HCT116 (cell line): Measurements from ENCODE around the gene EFEMP2. TPM values are rescaled to one million over a fixed set of nuclear protein-coding genes. Genes with fewer than 3 reads are reported as not detected.

Source experiments
- ATAC-seq: fragments of 200-7000 bp; cut with Tn5 transposase; 2 replicates; pipeline ENCODE4 v1.9.1; 2020; ENCODE audit warnings: mild to moderate bottlenecking, moderate library complexity
- BruUV-seq: library from RNA; stranded (reverse); fragments of 400-500 nt; replicated peaks from 2 replicates; lab custom pipeline; 2021; lab: Mats Ljungman, UMichigan
- CTCF ChIA-PET: fragments of 300-600 bp; sonication (Branson Sonifier 250); formaldehyde crosslinking; loops from one replicate; lab custom pipeline; 2021; ENCODE audit warnings: antibody characterized with exemption; lab: Charles Lee
- POLR2A ChIA-PET: fragments of 300-600, 350-600 bp; sonication (Branson Sonifier 250); formaldehyde crosslinking; loops from one replicate; lab custom pipeline; 2021; ENCODE audit warnings: antibody characterized with exemption; lab: Charles Lee
- RAD21 ChIA-PET, 2 experiments: fragments of 300-600 bp; sonication (Branson Sonifier 250); formaldehyde crosslinking; loops; one replicate each; lab custom pipeline; 2023; ENCODE audit warnings: low total read pairs in 2 of 2; ENCODE audit not compliant: uncharacterized antibody in 2 of 2, unreplicated experiment in 2 of 2, low non-redundant PET in 1 of 2; lab: Charles Lee
- DNase-seq: peaks from one replicate; pipeline ENCODE4 v3.0.0-alpha.2; 2010; ENCODE audit warnings: low read depth, low spot score
- H2AFZ ChIP-seq: fragments of 200-600 bp; shearing (Covaris generic), sonication (generic); 2 replicates; pipeline ENCODE4 v1.6.1; 2017; ENCODE audit warnings: low read depth, mixed run types, mixed read lengths, antibody characterized with exemption, low read length; ENCODE audit not compliant: poor library complexity, severe bottlenecking
- H3K27ac ChIP-seq: 2 replicates; pipeline ENCODE4 v1.5.1; 2012; ENCODE audit warnings: low read depth, low read length
- H3K27me3 ChIP-seq: fragments of 200-600 bp; sonication (generic); 2 replicates; pipeline ENCODE4 v1.6.1; 2016; ENCODE audit warnings: mixed run types, low read length, mixed read lengths; ENCODE audit not compliant: insufficient read depth
- H3K36me3 ChIP-seq, 2 experiments: fragments of 200-500 bp in 1 of 2; fragments of 200-600 bp in 1 of 2; sonication (Bioruptor generic) in 1 of 2; sonication (generic) in 1 of 2; 2 replicates each; pipeline versions ENCODE4 v1.5.1 to v1.6.1; 2014 to 2016; ENCODE audit warnings: low read length in 2 of 2, inconsistent platforms in 1 of 2, mixed read lengths in 1 of 2, mixed run types in 1 of 2; ENCODE audit not compliant: insufficient read depth in 2 of 2, control insufficient read depth in 1 of 2
- H3K4me1 ChIP-seq, 2 experiments: fragments of 200-600 bp in 1 of 2; sonication (generic) in 1 of 2; 2 replicates each; pipeline versions ENCODE4 v1.5.1 to v1.6.1; 2012 to 2017; ENCODE audit warnings: low read length in 2 of 2, inconsistent platforms in 1 of 2, mild to moderate bottlenecking in 1 of 2, mixed read lengths in 1 of 2, mixed run types in 1 of 2, moderate library complexity in 1 of 2; ENCODE audit not compliant: insufficient read depth in 2 of 2, control insufficient read depth in 1 of 2
- H3K4me2 ChIP-seq: fragments of 200-600 bp; sonication (generic); 2 replicates; pipeline ENCODE4 v1.6.1; 2017; ENCODE audit warnings: mixed run types, low read length, mixed read lengths
- H3K4me3 ChIP-seq, 2 experiments: fragments of 200-600 bp in 1 of 2; sonication (generic) in 1 of 2; replicated peaks in 1 of 2; 2 replicates each; pipeline ENCODE4 v1.5.1; 2011 to 2016; ENCODE audit warnings: low read length in 2 of 2, control low read depth in 1 of 2, low read depth in 1 of 2, mild to moderate bottlenecking in 1 of 2, mixed read lengths in 1 of 2, mixed run types in 1 of 2
- H3K79me2 ChIP-seq: fragments of 200-600 bp; sonication (generic); 2 replicates; pipeline ENCODE4 v1.6.1; 2017; ENCODE audit warnings: mild to moderate bottlenecking, mixed run types, low read length, moderate library complexity, mixed read lengths; ENCODE audit not compliant: insufficient read depth
- H3K9ac ChIP-seq: fragments of 200-600 bp; sonication (generic); 2 replicates; pipeline ENCODE4 v1.6.1; 2016; ENCODE audit warnings: low read length, mixed read lengths
- H3K9me2 ChIP-seq: fragments of 200-600 bp; sonication (generic), shearing (Covaris generic); 2 replicates; pipeline ENCODE4 v1.6.1; 2017; ENCODE audit warnings: mixed run types, mild to moderate bottlenecking, moderate library complexity; ENCODE audit not compliant: insufficient read depth
- H3K9me3 ChIP-seq, 2 experiments: fragments of 200-500 bp in 1 of 2; fragments of 200-600 bp in 1 of 2; sonication (Bioruptor generic) in 1 of 2; sonication (generic) in 1 of 2; 2 replicates each; pipeline ENCODE4 v1.6.1; 2014 to 2017; ENCODE audit warnings: low read length in 2 of 2, mixed read lengths in 2 of 2, inconsistent platforms in 1 of 2, low read depth in 1 of 2, mild to moderate bottlenecking in 1 of 2, mixed run types in 1 of 2, moderate library complexity in 1 of 2; ENCODE audit not compliant: control insufficient read depth in 1 of 2, insufficient read depth in 1 of 2
- H4K20me1 ChIP-seq: fragments of 200-600 bp; sonication (generic), shearing (Covaris generic); 2 replicates; pipeline ENCODE4 v1.6.1; 2017; ENCODE audit warnings: mixed run types, mild to moderate bottlenecking, moderate library complexity; ENCODE audit not compliant: insufficient read depth
- EGR1 ChIP-seq: IDR thresholded peaks from 2 replicates; pipeline ENCODE4 v1.6.1; 2012; ENCODE audit warnings: low read depth
- EZH2 ChIP-seq: fragments of 200-600 bp; sonication (generic); IDR thresholded peaks from 2 replicates; pipeline ENCODE4 v1.6.1; 2017; ENCODE audit warnings: antibody characterized with exemption, mixed run types
- EZH2phosphoT487 ChIP-seq: fragments of 200-600 bp; IDR thresholded peaks from 2 replicates; pipeline ENCODE4 v1.6.1; 2018; ENCODE audit warnings: antibody characterized with exemption, borderline replicate concordance
- FOSL1 ChIP-seq: IDR thresholded peaks from 2 replicates; pipeline ENCODE4 v1.6.1; 2012; ENCODE audit warnings: low read depth
- POLR2AphosphoS5 ChIP-seq: IDR thresholded peaks from 2 replicates; pipeline ENCODE4 v1.6.1; 2011; ENCODE audit warnings: mild to moderate bottlenecking, low read depth, low read length, moderate library complexity
- RAD21 ChIP-seq: IDR thresholded peaks from 2 replicates; pipeline ENCODE4 v1.6.1; 2012; ENCODE audit warnings: low read depth, mild to moderate bottlenecking
- SIN3A ChIP-seq: IDR thresholded peaks from 2 replicates; pipeline ENCODE4 v1.6.1; 2012; ENCODE audit warnings: low read depth
- SP1 ChIP-seq: IDR thresholded peaks from 2 replicates; pipeline ENCODE4 v1.6.1; 2012; ENCODE audit warnings: low read depth
- TCF7L2 ChIP-seq: IDR thresholded peaks from 2 replicates; pipeline ENCODE4 v1.7.0; 2011; ENCODE audit warnings: borderline replicate concordance, inconsistent platforms; ENCODE audit not compliant: insufficient read depth, insufficient read length; ENCODE audit errors: extremely low read depth
- ZBTB33 ChIP-seq: IDR thresholded peaks from 2 replicates; pipeline ENCODE4 v1.6.1; 2011; ENCODE audit warnings: mild to moderate bottlenecking, low read length, moderate library complexity; ENCODE audit not compliant: insufficient replicate concordance; ENCODE audit errors: extremely low read depth
- ZFX ChIP-seq: fragments of 450-650 bp; IDR thresholded peaks from 2 replicates; pipeline ENCODE4 v1.6.1; 2017
- ZNF274 ChIP-seq: fragments of 200-500 bp; sonication (Bioruptor generic); IDR thresholded peaks from 2 replicates; pipeline ENCODE4 v1.6.1; 2014; ENCODE audit warnings: mild to moderate bottlenecking, low read depth, low read length, inconsistent platforms
- intact Hi-C: fragments of 100-400 bp; cut with micrococcal nuclease; formaldehyde crosslinking; loops from 2 replicates; pipeline ENCODE4 v1.10.0; 2022
- total RNA-seq: library from RNA; stranded (reverse); gene quantifications from one replicate; pipeline ENCODE4 v1.2.1, GENCODE V29; 2021; ENCODE audit not compliant: unreplicated experiment

Gene EFEMP2
- total RNA-seq, 1 experiment from 2014 or later: 8.4 TPM

- H3K4me3 ChIP-seq: no peak overlapping the region
- no peaks in the 10 kb centered on the region for H3K4me1 ChIP-seq
- no peak for DNase-seq
- no peaks in the 10 kb centered on the region for H3K27me3 ChIP-seq
- ATAC-seq: no peak
- H3K36me3 ChIP-seq: no peaks in the 10 kb centered on the region
- BruUV-seq: no TSS peak
- peak overlapping the region; percentile 14 for H2AFZ ChIP-seq
- H3K9me3 ChIP-seq: no peaks in the 10 kb centered on the region
- ChIA-PET POLR2A (no interaction called here), CTCF (interaction anchor here (0.9 kb wide), 1 partner anchor 9 kb away, joined by 3 read pairs; no protein-coding TSS in a partner anchor), RAD21 (no interaction called here)
- no peak overlapping the region for H3K27ac ChIP-seq
- no peaks in the 10 kb centered on the region for H4K20me1 ChIP-seq
- H3K9me2 ChIP-seq: no peaks in the 10 kb centered on the region
- no peak for TF ChIP-seq EGR1
- no peak for TF ChIP-seq ZFX
- no peak for TF ChIP-seq ZNF274
- no peak for TF ChIP-seq SIN3A
- no peak for TF ChIP-seq POLR2AphosphoS5
- TF ChIP-seq TCF7L2: no peak
- TF ChIP-seq EZH2phosphoT487: no peak
- TF ChIP-seq FOSL1: no peak
- no peak for TF ChIP-seq EZH2
- no peak for TF ChIP-seq SP1
- no peak for TF ChIP-seq RAD21
- TF ChIP-seq ZBTB33: no peak
- H3K4me2 ChIP-seq: no peak overlapping the region
- no peaks in the 10 kb centered on the region for H3K79me2 ChIP-seq
- intact Hi-C loops: no loop called here
- H3K9ac ChIP-seq: no peak overlapping the region
Measured at GRCh38 chr11:65842144-65842543, 30.5 kb downstream of the EFEMP2 start.
